ENCODE results near the gene FGFR1OP2. TPM values are rescaled to one million over a fixed set of nuclear protein-coding genes. Genes with fewer than 3 reads are reported as not detected.

FGFR1OP2 gene
- total RNA-seq, 4 donors from 2014 or later: 45.8 to 74.8 (median 51.4) TPM

- Histone ChIP-seq H3K4me1 (peaks cover 58% of the 10 kb centered on the region), H3K9me3 (no peaks in the 10 kb centered on the region), H3K27ac (peak overlapping the region; percentile 99), H3K4me3 (peak overlapping the region; percentile 76), H3K27me3 (no peaks in the 10 kb centered on the region), H3K36me3 (peaks cover 2% of the 10 kb centered on the region)
- WGBS: 0% methylated on average over 17 of the region's 28 CpGs
- TF ChIP-seq EP300 (IDR thresholded peaks at IDR 0.05) (no peak), CTCF (IDR thresholded peaks at IDR 0.05) (no peak), POLR2AphosphoS5 (IDR thresholded peaks at IDR 0.05) (no peak), POLR2A (IDR thresholded peaks at IDR 0.05) (no peak)
- DNase-seq (ENCODE audit: low spot score in 2 of 2): no peak
These were observed 412 bp downstream of the FGFR1OP2 start for GRCh38 chr12:26938701-26939062.

- WGBS: 3% methylated on average over 9 of the region's 9 CpGs
- TF ChIP-seq EP300 (IDR thresholded peaks at IDR 0.05) (no peak), CTCF (IDR thresholded peaks at IDR 0.05) (no peak), POLR2AphosphoS5 (IDR thresholded peaks at IDR 0.05) (no peak), POLR2A (IDR thresholded peaks at IDR 0.05) (no peak)
- peak overlapping the region; percentile 99 for H3K27ac ChIP-seq
- no peaks in the 10 kb centered on the region for H3K36me3 ChIP-seq
- no peak for DNase-seq (ENCODE audit: low spot score in 2 of 2)
- peak overlapping the region; percentile 76 for H3K4me3 ChIP-seq
- H3K9me3 ChIP-seq: no peaks in the 10 kb centered on the region
- H3K4me1 ChIP-seq: peaks cover 58% of the 10 kb centered on the region
- no peaks in the 10 kb centered on the region for H3K27me3 ChIP-seq
These were observed 1.0 kb downstream of the FGFR1OP2 start for GRCh38 chr12:26939192-26939832.

GRCh38 chr12:26939953-26940352 is 1.7 kb downstream of the FGFR1OP2 start:
- no peak for DNase-seq (ENCODE audit: low spot score in 2 of 2)
- Histone ChIP-seq H3K27me3 (no peaks in the 10 kb centered on the region), H3K4me3 (peak overlapping the region; percentile 76), H3K9me3 (no peaks in the 10 kb centered on the region), H3K36me3 (no peaks in the 10 kb centered on the region), H3K27ac (no peak overlapping the region), H3K4me1 (peaks cover 57% of the 10 kb centered on the region)
- TF ChIP-seq POLR2A (IDR thresholded peaks at IDR 0.05) (no peak), EP300 (IDR thresholded peaks at IDR 0.05) (no peak), POLR2AphosphoS5 (IDR thresholded peaks at IDR 0.05) (no peak), CTCF (IDR thresholded peaks at IDR 0.05) (no peak)
- 13% methylated on average over 1 of the region's 1 CpG for WGBS

- H3K36me3 ChIP-seq: no peaks in the 10 kb centered on the region
- no peaks in the 10 kb centered on the region for H3K9me3 ChIP-seq
- no peak overlapping the region for H3K27ac ChIP-seq
- peaks cover 49% of the 10 kb centered on the region for H3K4me1 ChIP-seq
- no peaks in the 10 kb centered on the region for H3K27me3 ChIP-seq
- WGBS: 61% methylated on average over 3 of the region's 3 CpGs
- DNase-seq (ENCODE audit: low spot score in 2 of 2): no peak
- no peak overlapping the region for H3K4me3 ChIP-seq
- TF ChIP-seq EP300 (IDR thresholded peaks at IDR 0.05): no peak
These were observed 2.4 kb downstream of the FGFR1OP2 start for GRCh38 chr12:26940516-26941214.

GRCh38 chr12:26941215-26941594 is 2.9 kb downstream of the FGFR1OP2 start:
- 27% methylated on average over 1 of the region's 1 CpG for WGBS

More at GRCh38 chr12:26941215-26941594, 2.9 kb downstream of the FGFR1OP2 start:
- Histone ChIP-seq H3K4me3 (no peak overlapping the region), H3K9me3 (no peaks in the 10 kb centered on the region), H3K4me1 (peaks cover 44% of the 10 kb centered on the region), H3K27ac (no peak overlapping the region), H3K27me3 (no peaks in the 10 kb centered on the region), H3K36me3 (no peaks in the 10 kb centered on the region)
- DNase-seq (ENCODE audit: low spot score in 2 of 2): no peak
- TF ChIP-seq EP300 (IDR thresholded peaks at IDR 0.05) (no peak), POLR2AphosphoS5 (IDR thresholded peaks at IDR 0.05) (no peak), CTCF (IDR thresholded peaks at IDR 0.05) (no peak), POLR2A (IDR thresholded peaks at IDR 0.05) (no peak)

Data from suprapubic skin (tissue), 4 donors.